ENCODE measurements around the gene EFNB1. TPM values are rescaled to one million over a fixed set of nuclear protein-coding genes. Genes with fewer than 3 reads are reported as not detected.
"Not testable (repeated sequence)": the region's sequence is repeated elsewhere in the genome, so short reads cannot be mapped to it uniquely, and the experiment has no call there.

EFNB1 gene
- total and polyA plus RNA-seq, 2 experiments from 2014 or later = 1.3 to 2.7 TPM

DNA sequence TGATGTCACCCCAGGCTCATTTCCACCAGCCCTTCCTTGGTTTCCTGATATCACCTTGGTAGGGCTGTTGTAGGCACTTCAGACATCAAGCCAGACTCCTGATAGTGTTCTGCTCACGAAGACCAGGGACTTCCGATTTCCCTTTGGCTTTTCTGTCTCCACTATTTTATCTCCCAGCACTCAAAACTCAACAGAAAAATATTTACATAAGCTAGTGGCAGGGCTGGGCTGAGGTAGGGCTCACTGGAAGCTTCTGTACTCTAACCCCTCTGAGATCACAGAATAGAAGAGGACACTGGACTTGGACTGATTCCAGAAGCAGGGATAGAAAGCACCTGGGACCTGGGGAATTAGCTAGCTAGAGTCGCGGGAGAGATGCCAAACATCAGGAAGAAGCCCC lies 34.4 kb upstream of the EFNB1 start (continued):
- TF ChIP-seq, protein P1, sequence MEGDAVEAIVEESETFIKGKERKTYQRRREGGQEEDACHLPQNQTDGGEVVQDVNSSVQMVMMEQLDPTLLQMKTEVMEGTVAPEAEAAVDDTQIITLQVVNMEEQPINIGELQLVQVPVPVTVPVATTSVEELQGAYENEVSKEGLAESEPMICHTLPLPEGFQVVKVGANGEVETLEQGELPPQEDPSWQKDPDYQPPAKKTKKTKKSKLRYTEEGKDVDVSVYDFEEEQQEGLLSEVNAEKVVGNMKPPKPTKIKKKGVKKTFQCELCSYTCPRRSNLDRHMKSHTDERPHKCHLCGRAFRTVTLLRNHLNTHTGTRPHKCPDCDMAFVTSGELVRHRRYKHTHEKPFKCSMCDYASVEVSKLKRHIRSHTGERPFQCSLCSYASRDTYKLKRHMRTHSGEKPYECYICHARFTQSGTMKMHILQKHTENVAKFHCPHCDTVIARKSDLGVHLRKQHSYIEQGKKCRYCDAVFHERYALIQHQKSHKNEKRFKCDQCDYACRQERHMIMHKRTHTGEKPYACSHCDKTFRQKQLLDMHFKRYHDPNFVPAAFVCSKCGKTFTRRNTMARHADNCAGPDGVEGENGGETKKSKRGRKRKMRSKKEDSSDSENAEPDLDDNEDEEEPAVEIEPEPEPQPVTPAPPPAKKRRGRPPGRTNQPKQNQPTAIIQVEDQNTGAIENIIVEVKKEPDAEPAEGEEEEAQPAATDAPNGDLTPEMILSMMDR (conservative IDR thresholded peaks at IDR 0.05; ENCODE audit: low read depth in 2 of 2) = no peak
- TF ChIP-seq POLR2AphosphoS5 (IDR thresholded peaks at IDR 0.05; ENCODE audit: low read depth) = no peak

DNA sequence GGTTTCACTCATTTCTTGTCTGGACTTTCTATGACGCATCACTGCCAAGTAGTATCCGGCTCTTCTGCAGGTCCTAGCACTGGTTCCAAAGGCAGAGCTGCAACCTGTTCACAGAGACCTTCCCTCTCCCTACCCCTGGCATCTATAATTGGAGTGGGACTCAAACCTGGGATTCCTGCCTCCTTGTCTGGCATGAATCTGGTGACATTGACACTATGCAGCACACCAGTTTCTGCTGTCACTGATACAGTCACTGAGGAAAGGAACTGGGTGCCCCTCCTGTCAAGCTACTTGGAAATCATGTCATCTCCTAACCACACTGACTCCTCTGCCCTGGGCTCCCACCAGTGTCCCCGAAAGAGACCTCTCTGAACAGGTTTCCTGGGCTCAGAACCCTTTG lies 33.1 kb upstream of the EFNB1 start:
- H2AFZ ChIP-seq = no peak overlapping the region
- H3K9me2 ChIP-seq (ENCODE audit: insufficient read depth) = no peaks in the 10 kb centered on the region
- DNase-seq (ENCODE audit: low spot score) (no peak), ATAC-seq (no peak)
- H3K4me1 ChIP-seq (ENCODE audit: insufficient read depth) = no peaks in the 10 kb centered on the region
- no peak overlapping the region for H3K4me3 ChIP-seq
- no peak overlapping the region for H3K4me2 ChIP-seq
- Mint-ChIP-seq H3K27me3 (ENCODE audit: insufficient read depth, low read depth, poor library complexity) (no peaks in the 10 kb centered on the region), H3K27ac (no peak overlapping the region), H3K36me3 (ENCODE audit: low read depth) (peaks cover 14% of the 10 kb centered on the region; the same call in 2 of the 3 replicates), H3K9me3 (peaks cover 35% of the 10 kb centered on the region), H3K4me1 (no peaks in the 10 kb centered on the region), H3K4me3 (no peak overlapping the region)
- no peaks in the 10 kb centered on the region for H3K36me3 ChIP-seq (ENCODE audit: insufficient read depth)
- no peaks in the 10 kb centered on the region for H3K79me2 ChIP-seq (replicated peaks; ENCODE audit: insufficient read depth)
- no peak overlapping the region for H3K27ac ChIP-seq (ENCODE audit: low read depth)
- H3K27me3 ChIP-seq (ENCODE audit: insufficient read depth) = no peaks in the 10 kb centered on the region
- no peaks in the 10 kb centered on the region for H4K20me1 ChIP-seq (replicated peaks; ENCODE audit: insufficient read depth)
- TF ChIP-seq NANOG (IDR thresholded peaks at IDR 0.05; ENCODE audit: borderline replicate concordance) (no peak), EZH2phosphoT487 (IDR thresholded peaks at IDR 0.05; ENCODE audit: unreplicated experiment) (no peak), EZH2 (IDR thresholded peaks at IDR 0.05; ENCODE audit: low read depth, unreplicated experiment) (no peak), ZNF114 (CRISPR knock-in tag; IDR thresholded peaks at IDR 0.05) (no peak)
- TF ChIP-seq, protein P2, sequence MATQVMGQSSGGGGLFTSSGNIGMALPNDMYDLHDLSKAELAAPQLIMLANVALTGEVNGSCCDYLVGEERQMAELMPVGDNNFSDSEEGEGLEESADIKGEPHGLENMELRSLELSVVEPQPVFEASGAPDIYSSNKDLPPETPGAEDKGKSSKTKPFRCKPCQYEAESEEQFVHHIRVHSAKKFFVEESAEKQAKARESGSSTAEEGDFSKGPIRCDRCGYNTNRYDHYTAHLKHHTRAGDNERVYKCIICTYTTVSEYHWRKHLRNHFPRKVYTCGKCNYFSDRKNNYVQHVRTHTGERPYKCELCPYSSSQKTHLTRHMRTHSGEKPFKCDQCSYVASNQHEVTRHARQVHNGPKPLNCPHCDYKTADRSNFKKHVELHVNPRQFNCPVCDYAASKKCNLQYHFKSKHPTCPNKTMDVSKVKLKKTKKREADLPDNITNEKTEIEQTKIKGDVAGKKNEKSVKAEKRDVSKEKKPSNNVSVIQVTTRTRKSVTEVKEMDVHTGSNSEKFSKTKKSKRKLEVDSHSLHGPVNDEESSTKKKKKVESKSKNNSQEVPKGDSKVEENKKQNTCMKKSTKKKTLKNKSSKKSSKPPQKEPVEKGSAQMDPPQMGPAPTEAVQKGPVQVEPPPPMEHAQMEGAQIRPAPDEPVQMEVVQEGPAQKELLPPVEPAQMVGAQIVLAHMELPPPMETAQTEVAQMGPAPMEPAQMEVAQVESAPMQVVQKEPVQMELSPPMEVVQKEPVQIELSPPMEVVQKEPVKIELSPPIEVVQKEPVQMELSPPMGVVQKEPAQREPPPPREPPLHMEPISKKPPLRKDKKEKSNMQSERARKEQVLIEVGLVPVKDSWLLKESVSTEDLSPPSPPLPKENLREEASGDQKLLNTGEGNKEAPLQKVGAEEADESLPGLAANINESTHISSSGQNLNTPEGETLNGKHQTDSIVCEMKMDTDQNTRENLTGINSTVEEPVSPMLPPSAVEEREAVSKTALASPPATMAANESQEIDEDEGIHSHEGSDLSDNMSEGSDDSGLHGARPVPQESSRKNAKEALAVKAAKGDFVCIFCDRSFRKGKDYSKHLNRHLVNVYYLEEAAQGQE (IDR thresholded peaks at IDR 0.05; ENCODE audit: unreplicated experiment) = no peak
- TF ChIP-seq, protein P3, sequence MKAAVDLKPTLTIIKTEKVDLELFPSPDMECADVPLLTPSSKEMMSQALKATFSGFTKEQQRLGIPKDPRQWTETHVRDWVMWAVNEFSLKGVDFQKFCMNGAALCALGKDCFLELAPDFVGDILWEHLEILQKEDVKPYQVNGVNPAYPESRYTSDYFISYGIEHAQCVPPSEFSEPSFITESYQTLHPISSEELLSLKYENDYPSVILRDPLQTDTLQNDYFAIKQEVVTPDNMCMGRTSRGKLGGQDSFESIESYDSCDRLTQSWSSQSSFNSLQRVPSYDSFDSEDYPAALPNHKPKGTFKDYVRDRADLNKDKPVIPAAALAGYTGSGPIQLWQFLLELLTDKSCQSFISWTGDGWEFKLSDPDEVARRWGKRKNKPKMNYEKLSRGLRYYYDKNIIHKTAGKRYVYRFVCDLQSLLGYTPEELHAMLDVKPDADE (IDR thresholded peaks at IDR 0.05) = no peak
- TF ChIP-seq, protein P1 (conservative IDR thresholded peaks at IDR 0.05; ENCODE audit: low read depth in 2 of 2) = no peak
- no peaks in the 10 kb centered on the region for H3F3A ChIP-seq (replicated peaks; ENCODE audit: low read depth)

DNA sequence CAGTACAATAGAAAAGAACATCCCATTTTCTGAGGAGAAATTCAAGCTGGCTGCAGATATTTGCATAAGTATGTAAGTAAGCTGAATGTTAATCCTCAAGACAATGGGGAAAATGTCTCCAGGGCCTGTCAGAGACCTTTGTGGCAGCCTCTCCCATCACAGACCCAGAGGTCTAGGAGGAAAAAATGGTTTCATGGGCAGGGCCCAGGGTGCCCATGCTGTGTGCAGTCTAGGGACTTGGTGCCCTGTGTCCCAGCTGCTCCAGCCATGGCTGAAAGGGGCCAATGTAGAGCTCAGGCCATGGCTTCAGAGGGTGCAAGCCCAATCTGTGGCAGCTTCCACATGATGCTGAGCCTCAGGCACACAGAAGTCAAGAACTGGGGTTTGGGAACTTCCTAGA lies 30.4 kb upstream of the EFNB1 start:
- H3K36me3 ChIP-seq (ENCODE audit: insufficient read depth); H3K27ac Mint-ChIP-seq; H3K27me3 ChIP-seq (ENCODE audit: insufficient read depth); H3K79me2 ChIP-seq (replicated peaks; ENCODE audit: insufficient read depth); DNase-seq (ENCODE audit: low spot score); H3K4me1 Mint-ChIP-seq; H3K4me1 ChIP-seq (ENCODE audit: insufficient read depth); ATAC-seq; H3F3A ChIP-seq (replicated peaks; ENCODE audit: low read depth); H3K4me3 Mint-ChIP-seq; H3K4me3 ChIP-seq; H4K20me1 ChIP-seq (replicated peaks; ENCODE audit: insufficient read depth); H3K9me2 ChIP-seq (ENCODE audit: insufficient read depth); H3K27me3 Mint-ChIP-seq (ENCODE audit: insufficient read depth, low read depth, poor library complexity); H2AFZ ChIP-seq; H3K27ac ChIP-seq (ENCODE audit: low read depth); H3K4me2 ChIP-seq: not testable (repeated sequence)
- H3K9me3 Mint-ChIP-seq = peaks cover 40% of the 10 kb centered on the region
- H3K36me3 Mint-ChIP-seq (ENCODE audit: low read depth) = peaks cover 14% of the 10 kb centered on the region; the same call in 2 of the 3 replicates

All from GM23338 (cell line).